ENCODE results near the gene CEP131. TPM values are rescaled to one million over a fixed set of nuclear protein-coding genes. Genes with fewer than 3 reads are reported as not detected.

Gene CEP131
- total RNA-seq, 1 experiment from 2014 or later, result 5.2 TPM

- no peak for DNase-seq (ENCODE audit: extremely low read depth, low read depth)
These were observed 19.6 kb downstream of the CEP131 start for GRCh38 chr17:81203136-81203535.

GRCh38 chr17:81202318-81202717 is 20.4 kb downstream of the CEP131 start:
- DNase-seq (ENCODE audit: extremely low read depth, low read depth), result no peak

GRCh38 chr17:81200695-81201580 is 21.8 kb downstream of the CEP131 start:
- peak; percentile 68 for DNase-seq (ENCODE audit: extremely low read depth, low read depth)

DNA sequence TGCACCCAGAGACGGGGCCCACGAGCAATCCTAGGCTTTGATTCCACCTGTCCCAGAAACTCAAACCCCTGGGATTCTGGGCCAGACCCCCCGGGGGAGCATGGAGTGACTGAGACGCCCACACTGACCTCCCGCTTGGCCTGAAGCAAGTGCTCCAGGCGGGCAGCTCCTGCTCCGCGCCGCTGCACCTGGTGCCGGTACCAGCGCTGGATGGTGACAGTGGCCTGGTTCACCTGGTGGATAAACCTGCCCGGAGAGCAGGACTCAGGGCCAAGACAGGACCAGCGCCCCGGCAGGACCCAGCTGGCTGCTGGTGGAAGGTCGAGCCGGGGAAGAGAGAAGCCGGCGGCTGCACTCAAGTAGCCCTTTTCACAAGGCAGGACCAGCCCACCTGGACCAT is 22.6 kb downstream of the CEP131 start:
- DNase-seq (ENCODE audit: extremely low read depth, low read depth), result no peak

- no peak for DNase-seq (ENCODE audit: extremely low read depth, low read depth)
These were observed 23.3 kb downstream of the CEP131 start for GRCh38 chr17:81199482-81199830.

DNA sequence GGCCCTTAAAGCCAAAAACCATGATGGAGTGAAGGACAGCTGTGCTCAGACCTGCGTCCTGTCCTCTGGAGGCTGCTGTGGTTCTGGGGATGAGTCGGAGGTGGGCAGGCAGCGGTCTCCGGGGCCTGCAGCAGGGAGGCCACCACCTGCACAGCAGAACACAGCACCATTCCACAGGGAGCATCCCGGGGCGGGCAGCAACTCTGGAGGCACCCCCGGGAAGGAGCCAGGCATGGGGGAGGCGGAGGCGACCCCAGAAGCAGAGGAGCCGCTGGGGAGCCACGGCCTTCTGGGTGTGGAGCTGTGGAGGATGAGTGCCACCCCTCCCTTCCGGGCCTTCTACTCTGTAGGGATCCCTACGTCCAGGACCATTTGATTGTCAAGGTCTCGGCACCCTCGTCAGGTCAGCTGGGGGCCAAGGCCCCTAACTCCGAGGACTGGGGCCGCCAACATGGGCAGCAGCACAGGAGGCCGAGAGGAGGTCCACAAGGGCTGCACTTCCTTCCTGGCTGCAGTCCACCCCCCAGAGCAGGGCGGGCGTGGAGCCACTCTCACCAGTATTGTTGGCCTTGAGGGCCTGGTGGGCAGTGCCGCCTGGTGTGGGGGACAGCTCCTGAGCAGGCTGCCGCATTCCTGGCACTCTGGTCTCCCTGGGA is 23.8 kb downstream of the CEP131 start:
- no peak for DNase-seq (ENCODE audit: extremely low read depth, low read depth)

GRCh38 chr17:81197831-81198490 is 24.8 kb downstream of the CEP131 start:
- no peak for DNase-seq (ENCODE audit: extremely low read depth, low read depth)

GRCh38 chr17:81197409-81197795 is 25.4 kb downstream of the CEP131 start:
- DNase-seq (ENCODE audit: extremely low read depth, low read depth), result no peak

DNA sequence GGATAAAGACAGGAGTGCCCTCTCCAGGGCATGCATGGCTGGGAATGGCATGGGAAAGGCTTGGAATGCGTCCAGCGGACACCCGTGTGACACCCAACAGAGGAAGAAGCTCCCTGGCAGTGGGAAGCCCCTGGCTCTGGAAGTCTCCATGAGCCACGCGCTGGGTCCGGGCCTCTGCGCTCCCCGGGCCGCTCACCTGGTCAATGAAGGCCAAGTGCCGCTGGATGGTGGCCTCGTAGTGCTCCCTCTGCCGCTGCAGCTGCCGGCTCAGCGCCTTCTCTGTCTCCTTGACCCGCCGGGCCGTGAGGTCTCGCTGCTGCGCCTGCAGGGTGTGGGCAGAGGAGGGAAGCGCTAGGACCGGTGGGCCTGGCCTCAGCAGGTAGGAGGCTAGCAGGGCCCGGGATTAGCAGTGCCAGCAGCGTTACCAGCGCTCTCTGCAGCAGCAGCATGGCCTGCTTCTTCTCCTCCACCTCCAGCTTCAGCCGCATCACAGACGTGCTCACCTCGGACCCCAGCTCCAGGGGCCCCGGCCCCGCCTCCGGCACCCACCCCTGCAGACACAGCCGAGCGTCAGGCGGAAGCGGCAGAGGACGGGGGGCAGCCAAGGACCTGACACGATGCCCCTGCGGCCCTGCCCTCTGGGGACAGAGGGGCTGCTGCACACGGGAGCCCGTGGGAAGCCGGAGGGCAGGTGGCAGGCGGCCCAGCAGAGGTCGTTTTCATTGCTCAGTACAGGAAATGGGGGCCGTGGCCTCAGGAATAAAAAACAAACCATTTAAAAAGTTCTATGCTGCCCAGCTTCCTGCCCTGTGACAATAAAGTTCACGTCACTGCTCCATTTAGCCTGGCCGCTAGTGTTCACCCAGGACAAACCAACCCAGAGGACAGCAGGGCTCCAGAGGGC is 26.0 kb downstream of the CEP131 start:
- DNase-seq (ENCODE audit: extremely low read depth, low read depth), result no peak

- DNase-seq (ENCODE audit: extremely low read depth, low read depth), result no peak
These were observed 26.7 kb downstream of the CEP131 start for GRCh38 chr17:81195941-81196495.

- DNase-seq (ENCODE audit: extremely low read depth, low read depth), result no peak
These were observed 27.5 kb downstream of the CEP131 start for GRCh38 chr17:81194941-81195901.

- no peak for DNase-seq (ENCODE audit: extremely low read depth, low read depth)
These were observed 28.5 kb downstream of the CEP131 start for GRCh38 chr17:81194225-81194760.

GRCh38 chr17:81193470-81194224 is 29.1 kb downstream of the CEP131 start:
- DNase-seq (ENCODE audit: extremely low read depth, low read depth), result no peak

DNA sequence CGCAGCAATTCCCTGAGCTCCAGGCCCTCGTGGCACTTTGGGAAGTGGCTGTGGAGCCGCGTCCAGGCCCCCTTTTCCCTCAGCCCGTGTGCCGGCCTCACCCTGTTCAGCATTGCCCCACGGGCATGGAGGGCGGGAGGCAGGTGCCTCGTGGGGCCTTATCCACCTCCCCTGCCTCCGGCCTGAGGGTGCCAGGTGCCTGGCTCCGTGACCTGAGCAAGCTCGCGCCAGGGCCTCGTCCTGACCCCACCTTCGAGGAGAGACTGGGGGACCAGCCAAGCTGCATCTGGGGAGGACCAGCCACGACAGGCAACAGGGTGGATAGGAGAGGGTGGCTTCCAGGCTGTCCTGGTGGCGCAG is 29.7 kb downstream of the CEP131 start:
- no peak for DNase-seq (ENCODE audit: extremely low read depth, low read depth)

DNA sequence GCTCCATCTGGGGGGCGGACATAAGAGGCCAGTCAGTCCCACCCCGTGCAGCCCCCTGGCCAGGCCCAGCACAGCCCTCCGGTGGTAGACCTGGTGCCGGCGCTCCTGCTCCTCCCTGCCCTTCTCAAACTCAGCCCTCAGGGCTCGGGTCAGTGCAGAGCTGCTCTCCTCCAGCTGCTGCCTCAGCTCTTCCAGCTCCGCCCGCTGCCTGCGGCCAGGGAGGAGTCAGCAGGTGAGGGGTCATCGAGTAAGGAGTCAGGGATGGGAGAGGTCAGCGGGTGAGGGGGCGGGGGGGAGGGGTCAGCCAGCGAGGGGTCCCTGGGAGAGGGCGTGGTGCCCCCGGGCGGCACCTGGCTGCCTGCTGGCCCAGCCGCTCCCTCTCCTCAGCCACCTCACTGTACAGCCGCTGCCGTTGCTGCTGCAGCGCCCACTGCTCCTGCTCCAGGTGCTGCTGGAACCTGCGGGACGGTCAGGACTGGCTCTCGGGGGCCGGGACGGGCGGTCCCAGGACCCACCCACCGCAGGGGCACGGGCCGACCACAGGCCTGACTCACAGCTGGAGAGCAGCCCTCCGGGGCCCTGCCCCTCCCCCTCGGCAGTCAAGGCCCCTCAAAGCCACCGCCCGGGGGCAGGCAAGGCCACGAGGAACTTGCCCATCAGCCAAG is 30.2 kb downstream of the CEP131 start:
- DNase-seq (ENCODE audit: extremely low read depth, low read depth), result no peak

DNA sequence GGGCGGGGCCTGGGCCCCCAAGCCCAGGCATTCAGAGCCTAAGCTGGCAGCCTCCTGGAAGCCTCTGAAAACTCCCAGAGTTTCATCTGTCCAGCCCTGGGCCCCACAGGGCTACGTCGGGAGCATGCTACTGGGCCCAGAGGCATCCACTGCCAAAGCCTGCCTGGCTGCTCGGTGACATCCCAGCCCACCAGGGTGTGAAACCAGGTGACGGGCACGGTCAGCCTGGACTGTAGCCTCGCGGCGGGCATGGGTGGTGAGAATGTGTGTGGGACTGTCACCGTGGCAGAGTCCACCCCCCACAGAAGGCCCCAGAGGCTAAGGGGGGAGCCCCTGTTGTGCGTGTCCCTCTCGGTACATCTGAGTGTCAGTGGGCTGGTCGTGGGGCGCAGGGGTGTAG is 31.1 kb downstream of the CEP131 start:
- no peak for DNase-seq (ENCODE audit: extremely low read depth, low read depth)

DNA sequence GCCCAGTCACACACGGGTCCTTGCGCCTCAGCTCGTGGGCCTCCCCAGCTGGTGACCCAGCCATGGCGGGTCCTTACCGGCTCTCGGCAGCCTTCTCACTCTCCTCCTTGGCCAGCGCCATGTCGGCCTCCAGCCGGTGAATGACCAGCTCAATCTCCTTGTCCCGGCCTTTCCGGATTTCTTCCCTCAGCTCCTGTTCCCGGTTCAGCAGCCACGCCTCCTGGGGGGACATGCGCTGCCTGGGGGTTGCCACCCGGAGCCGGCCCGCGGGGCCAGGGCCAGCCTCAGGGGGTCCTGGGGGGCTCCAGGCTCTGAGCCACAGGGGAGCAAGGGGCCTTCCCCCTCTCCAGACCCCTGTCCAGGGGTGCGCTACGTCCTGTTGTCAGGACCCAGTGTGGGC is 31.6 kb downstream of the CEP131 start:
- no peak for DNase-seq (ENCODE audit: extremely low read depth, low read depth)

GRCh38 chr17:81190591-81190990 is 32.2 kb downstream of the CEP131 start:
- no peak for DNase-seq (ENCODE audit: extremely low read depth, low read depth)
